HEK293 (cell line): ENCODE measurements around the gene COPS3.

Experiments
- KLF16 ChIP-seq: fragments of 450-650 bp; formaldehyde crosslinking; IDR thresholded peaks from 2 replicates; pipeline ENCODE4 v1.5.1; 2017; ENCODE audit warnings: missing biosample characterization, missing genetic modification characterization
- KLF8 ChIP-seq: fragments of 450-650 bp; formaldehyde crosslinking; IDR thresholded peaks from 2 replicates; pipeline ENCODE4 v1.5.1; 2016; ENCODE audit warnings: missing biosample characterization, missing genetic modification characterization
- PATZ1 ChIP-seq: fragments of 450-650 bp; formaldehyde crosslinking; IDR thresholded peaks from 2 replicates; pipeline ENCODE4 v1.5.1; 2016; ENCODE audit warnings: missing biosample characterization, missing genetic modification characterization
- PRDM2 ChIP-seq: fragments of 450-650 bp; formaldehyde crosslinking; IDR thresholded peaks from 2 replicates; pipeline ENCODE4 v1.5.1; 2016; ENCODE audit warnings: missing biosample characterization, missing genetic modification characterization, borderline replicate concordance
- SP3 ChIP-seq: fragments of 450-650 bp; formaldehyde crosslinking; IDR thresholded peaks from 2 replicates; pipeline ENCODE4 v1.5.1; 2016; ENCODE audit warnings: missing biosample characterization, missing genetic modification characterization
- ZBTB20 ChIP-seq: fragments of 450-650 bp; formaldehyde crosslinking; IDR thresholded peaks from 2 replicates; pipeline ENCODE4 v1.5.1; 2016; ENCODE audit warnings: missing biosample characterization, missing genetic modification characterization
- ZBTB7A ChIP-seq: fragments of 450-650 bp; formaldehyde crosslinking; IDR thresholded peaks from 2 replicates; pipeline ENCODE4 v1.5.1; 2016; ENCODE audit warnings: low read depth, missing biosample characterization, missing genetic modification characterization
- ZNF2 ChIP-seq: fragments of 450-650 bp; formaldehyde crosslinking; IDR thresholded peaks from 2 replicates; pipeline ENCODE4 v1.5.1; 2016; ENCODE audit warnings: missing biosample characterization, missing genetic modification characterization
- ZNF202 ChIP-seq: fragments of 450-650 bp; formaldehyde crosslinking; IDR thresholded peaks from 2 replicates; pipeline ENCODE4 v1.5.1; 2016; ENCODE audit warnings: missing biosample characterization, missing genetic modification characterization, borderline replicate concordance
- ZNF362 ChIP-seq: fragments of 450-650 bp; formaldehyde crosslinking; IDR thresholded peaks from 2 replicates; pipeline ENCODE4 v1.5.1; 2016; ENCODE audit warnings: missing biosample characterization, missing genetic modification characterization
- ZNF623 ChIP-seq: fragments of 450-650 bp; formaldehyde crosslinking; IDR thresholded peaks from 2 replicates; pipeline ENCODE4 v1.5.1; 2016; ENCODE audit warnings: missing biosample characterization, missing genetic modification characterization
- ZNF658 ChIP-seq: fragments of 450-650 bp; formaldehyde crosslinking; IDR thresholded peaks from 2 replicates; pipeline ENCODE4; 2016; ENCODE audit warnings: missing biosample characterization, missing genetic modification characterization
- ZNF660 ChIP-seq: fragments of 450-650 bp; IDR thresholded peaks from 2 replicates; pipeline ENCODE4 v1.5.1; 2018; ENCODE audit warnings: missing biosample characterization, mild to moderate bottlenecking, missing genetic modification characterization
- ZSCAN23 ChIP-seq: fragments of 450-650 bp; formaldehyde crosslinking; IDR thresholded peaks from 2 replicates; pipeline ENCODE4 v1.5.1; 2016; ENCODE audit warnings: missing biosample characterization, missing genetic modification characterization
- TF ChIP-seq, protein P1 (sequence below): fragments of 450-650 bp; formaldehyde crosslinking; IDR thresholded peaks from 2 replicates; pipeline ENCODE4 v1.5.1; 2016; ENCODE audit warnings: missing biosample characterization, missing genetic modification characterization
- TF ChIP-seq, protein P2 (sequence below): sonication (generic); formaldehyde crosslinking; IDR thresholded peaks from 2 replicates; pipeline ENCODE4 v1.8.1; 2022; ENCODE audit warnings: mild to moderate bottlenecking, moderate library complexity, missing genetic modification reagents
- TF ChIP-seq, protein P3 (sequence below): fragments of 450-650 bp; formaldehyde crosslinking; IDR thresholded peaks from 2 replicates; pipeline ENCODE4 v1.5.1; 2016; ENCODE audit warnings: missing biosample characterization, missing genetic modification characterization
- TF ChIP-seq, protein P4 (sequence below): fragments of 450-650 bp; formaldehyde crosslinking; IDR thresholded peaks from 2 replicates; pipeline ENCODE4 v1.5.1; 2017; ENCODE audit warnings: missing biosample characterization, missing genetic modification characterization
- TF ChIP-seq, protein P5 (sequence below): fragments of 450-650 bp; formaldehyde crosslinking; IDR thresholded peaks from 2 replicates; pipeline ENCODE4 v1.5.1; 2016; ENCODE audit warnings: missing biosample characterization, missing genetic modification characterization

Gene COPS3

DNA sequence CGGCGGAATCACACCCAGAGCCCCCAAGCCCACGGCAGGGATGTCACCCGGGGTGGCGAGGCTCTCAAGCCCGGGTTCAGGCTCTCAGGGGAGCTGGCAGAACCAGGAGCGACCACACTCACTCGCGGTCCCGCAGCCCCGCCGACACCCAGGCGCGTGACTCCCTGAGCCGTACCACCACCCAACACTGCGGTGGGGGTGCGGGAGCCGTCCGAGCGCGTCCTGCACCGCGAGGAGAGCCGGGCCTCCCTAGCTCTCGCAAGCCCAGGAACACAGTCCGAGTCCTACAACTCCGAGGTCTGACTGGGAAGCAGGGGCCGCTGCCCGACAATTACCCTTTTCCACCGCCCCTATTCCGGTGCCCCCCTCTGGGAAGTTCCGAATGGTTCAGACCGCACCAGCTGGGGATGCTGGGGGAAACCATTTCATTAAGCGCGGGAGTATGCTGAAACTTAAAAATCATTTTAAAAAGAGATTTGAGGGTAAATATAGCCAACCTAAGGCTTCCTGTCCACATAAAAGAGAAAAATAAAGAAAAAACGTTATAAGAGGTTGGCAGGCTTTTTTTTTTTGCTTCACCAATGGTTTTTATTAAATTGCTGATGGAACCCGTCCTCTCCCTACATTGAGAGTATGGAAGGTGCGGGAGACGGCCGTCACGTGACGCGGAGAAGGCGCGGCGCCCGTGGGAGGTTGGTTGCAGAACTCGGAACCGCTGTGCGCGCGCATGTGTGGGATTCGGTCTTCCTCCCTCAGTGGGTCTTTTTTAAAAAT, 43.8 kb downstream of the COPS3 start, which contains the start of gene FLCN (continued):
- TF ChIP-seq, protein P1, sequence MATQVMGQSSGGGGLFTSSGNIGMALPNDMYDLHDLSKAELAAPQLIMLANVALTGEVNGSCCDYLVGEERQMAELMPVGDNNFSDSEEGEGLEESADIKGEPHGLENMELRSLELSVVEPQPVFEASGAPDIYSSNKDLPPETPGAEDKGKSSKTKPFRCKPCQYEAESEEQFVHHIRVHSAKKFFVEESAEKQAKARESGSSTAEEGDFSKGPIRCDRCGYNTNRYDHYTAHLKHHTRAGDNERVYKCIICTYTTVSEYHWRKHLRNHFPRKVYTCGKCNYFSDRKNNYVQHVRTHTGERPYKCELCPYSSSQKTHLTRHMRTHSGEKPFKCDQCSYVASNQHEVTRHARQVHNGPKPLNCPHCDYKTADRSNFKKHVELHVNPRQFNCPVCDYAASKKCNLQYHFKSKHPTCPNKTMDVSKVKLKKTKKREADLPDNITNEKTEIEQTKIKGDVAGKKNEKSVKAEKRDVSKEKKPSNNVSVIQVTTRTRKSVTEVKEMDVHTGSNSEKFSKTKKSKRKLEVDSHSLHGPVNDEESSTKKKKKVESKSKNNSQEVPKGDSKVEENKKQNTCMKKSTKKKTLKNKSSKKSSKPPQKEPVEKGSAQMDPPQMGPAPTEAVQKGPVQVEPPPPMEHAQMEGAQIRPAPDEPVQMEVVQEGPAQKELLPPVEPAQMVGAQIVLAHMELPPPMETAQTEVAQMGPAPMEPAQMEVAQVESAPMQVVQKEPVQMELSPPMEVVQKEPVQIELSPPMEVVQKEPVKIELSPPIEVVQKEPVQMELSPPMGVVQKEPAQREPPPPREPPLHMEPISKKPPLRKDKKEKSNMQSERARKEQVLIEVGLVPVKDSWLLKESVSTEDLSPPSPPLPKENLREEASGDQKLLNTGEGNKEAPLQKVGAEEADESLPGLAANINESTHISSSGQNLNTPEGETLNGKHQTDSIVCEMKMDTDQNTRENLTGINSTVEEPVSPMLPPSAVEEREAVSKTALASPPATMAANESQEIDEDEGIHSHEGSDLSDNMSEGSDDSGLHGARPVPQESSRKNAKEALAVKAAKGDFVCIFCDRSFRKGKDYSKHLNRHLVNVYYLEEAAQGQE (tag by site-specific recombination), result 0 out of 2 replicates have a peak, but pooled peaks have one; percentile 43
- TF ChIP-seq, protein P2, sequence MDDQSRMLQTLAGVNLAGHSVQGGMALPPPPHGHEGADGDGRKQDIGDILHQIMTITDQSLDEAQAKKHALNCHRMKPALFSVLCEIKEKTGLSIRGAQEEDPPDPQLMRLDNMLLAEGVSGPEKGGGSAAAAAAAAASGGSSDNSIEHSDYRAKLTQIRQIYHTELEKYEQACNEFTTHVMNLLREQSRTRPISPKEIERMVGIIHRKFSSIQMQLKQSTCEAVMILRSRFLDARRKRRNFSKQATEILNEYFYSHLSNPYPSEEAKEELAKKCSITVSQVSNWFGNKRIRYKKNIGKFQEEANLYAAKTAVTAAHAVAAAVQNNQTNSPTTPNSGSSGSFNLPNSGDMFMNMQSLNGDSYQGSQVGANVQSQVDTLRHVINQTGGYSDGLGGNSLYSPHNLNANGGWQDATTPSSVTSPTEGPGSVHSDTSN (CRISPR knock-in tag), result no peak
- peak; percentile 15; the same call in 1 of the 2 replicates for TF ChIP-seq ZSCAN23 (tag by site-specific recombination)
- peak; percentile 92; the same call in 1 of the 2 replicates for TF ChIP-seq KLF8 (tag by site-specific recombination)
- TF ChIP-seq, protein P3, sequence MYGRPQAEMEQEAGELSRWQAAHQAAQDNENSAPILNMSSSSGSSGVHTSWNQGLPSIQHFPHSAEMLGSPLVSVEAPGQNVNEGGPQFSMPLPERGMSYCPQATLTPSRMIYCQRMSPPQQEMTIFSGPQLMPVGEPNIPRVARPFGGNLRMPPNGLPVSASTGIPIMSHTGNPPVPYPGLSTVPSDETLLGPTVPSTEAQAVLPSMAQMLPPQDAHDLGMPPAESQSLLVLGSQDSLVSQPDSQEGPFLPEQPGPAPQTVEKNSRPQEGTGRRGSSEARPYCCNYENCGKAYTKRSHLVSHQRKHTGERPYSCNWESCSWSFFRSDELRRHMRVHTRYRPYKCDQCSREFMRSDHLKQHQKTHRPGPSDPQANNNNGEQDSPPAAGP (tag by site-specific recombination), result peak; percentile 92; the same call in 1 of the 2 replicates
- TF ChIP-seq ZNF202, result no peak
- peak; percentile 92 for TF ChIP-seq ZNF2 (tag by site-specific recombination)
- TF ChIP-seq PRDM2, result 0 out of 2 replicates have a peak, but pooled peaks have one; percentile 16
- TF ChIP-seq ZNF658, result no peak
- peak; percentile 54 for TF ChIP-seq SP3 (tag by site-specific recombination)
- TF ChIP-seq ZBTB7A (tag by site-specific recombination), result peak; percentile 52; the same call in 1 of the 2 replicates
- TF ChIP-seq, protein P4, sequence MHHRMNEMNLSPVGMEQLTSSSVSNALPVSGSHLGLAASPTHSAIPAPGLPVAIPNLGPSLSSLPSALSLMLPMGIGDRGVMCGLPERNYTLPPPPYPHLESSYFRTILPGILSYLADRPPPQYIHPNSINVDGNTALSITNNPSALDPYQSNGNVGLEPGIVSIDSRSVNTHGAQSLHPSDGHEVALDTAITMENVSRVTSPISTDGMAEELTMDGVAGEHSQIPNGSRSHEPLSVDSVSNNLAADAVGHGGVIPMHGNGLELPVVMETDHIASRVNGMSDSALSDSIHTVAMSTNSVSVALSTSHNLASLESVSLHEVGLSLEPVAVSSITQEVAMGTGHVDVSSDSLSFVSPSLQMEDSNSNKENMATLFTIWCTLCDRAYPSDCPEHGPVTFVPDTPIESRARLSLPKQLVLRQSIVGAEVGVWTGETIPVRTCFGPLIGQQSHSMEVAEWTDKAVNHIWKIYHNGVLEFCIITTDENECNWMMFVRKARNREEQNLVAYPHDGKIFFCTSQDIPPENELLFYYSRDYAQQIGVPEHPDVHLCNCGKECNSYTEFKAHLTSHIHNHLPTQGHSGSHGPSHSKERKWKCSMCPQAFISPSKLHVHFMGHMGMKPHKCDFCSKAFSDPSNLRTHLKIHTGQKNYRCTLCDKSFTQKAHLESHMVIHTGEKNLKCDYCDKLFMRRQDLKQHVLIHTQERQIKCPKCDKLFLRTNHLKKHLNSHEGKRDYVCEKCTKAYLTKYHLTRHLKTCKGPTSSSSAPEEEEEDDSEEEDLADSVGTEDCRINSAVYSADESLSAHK, result 0 out of 2 replicates have a peak, but pooled peaks have one; percentile 31
- no peak for TF ChIP-seq ZNF362 (tag by site-specific recombination)
- peak; percentile 87; the same call in 1 of the 2 replicates for TF ChIP-seq KLF16
- TF ChIP-seq ZNF623 (tag by site-specific recombination), result 0 out of 2 replicates have a peak, but pooled peaks have one; percentile 32
- TF ChIP-seq, protein P5, sequence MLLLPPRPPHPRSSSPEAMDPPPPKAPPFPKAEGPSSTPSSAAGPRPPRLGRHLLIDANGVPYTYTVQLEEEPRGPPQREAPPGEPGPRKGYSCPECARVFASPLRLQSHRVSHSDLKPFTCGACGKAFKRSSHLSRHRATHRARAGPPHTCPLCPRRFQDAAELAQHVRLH (tag by site-specific recombination), result peak; percentile 40; the same call in 1 of the 2 replicates
- TF ChIP-seq PATZ1 (tag by site-specific recombination), result peak; percentile 58; the same call in 1 of the 2 replicates
- TF ChIP-seq ZBTB20 (tag by site-specific recombination), result peak; percentile 57; the same call in 1 of the 2 replicates
- TF ChIP-seq ZNF660 (tag by site-specific recombination), result peak; percentile 55; the same call in 1 of the 2 replicates
